ENCODE measurements around the gene FAM227A.

Gene FAM227A

GRCh38 chr22:38612217-38613006, 43.8 kb downstream of the FAM227A start:
- H3K4me3 ChIP-seq (ENCODE audit: low read depth, low read length) = no peak overlapping the region
- no peak for DNase-seq
- TF ChIP-seq, protein P1, sequence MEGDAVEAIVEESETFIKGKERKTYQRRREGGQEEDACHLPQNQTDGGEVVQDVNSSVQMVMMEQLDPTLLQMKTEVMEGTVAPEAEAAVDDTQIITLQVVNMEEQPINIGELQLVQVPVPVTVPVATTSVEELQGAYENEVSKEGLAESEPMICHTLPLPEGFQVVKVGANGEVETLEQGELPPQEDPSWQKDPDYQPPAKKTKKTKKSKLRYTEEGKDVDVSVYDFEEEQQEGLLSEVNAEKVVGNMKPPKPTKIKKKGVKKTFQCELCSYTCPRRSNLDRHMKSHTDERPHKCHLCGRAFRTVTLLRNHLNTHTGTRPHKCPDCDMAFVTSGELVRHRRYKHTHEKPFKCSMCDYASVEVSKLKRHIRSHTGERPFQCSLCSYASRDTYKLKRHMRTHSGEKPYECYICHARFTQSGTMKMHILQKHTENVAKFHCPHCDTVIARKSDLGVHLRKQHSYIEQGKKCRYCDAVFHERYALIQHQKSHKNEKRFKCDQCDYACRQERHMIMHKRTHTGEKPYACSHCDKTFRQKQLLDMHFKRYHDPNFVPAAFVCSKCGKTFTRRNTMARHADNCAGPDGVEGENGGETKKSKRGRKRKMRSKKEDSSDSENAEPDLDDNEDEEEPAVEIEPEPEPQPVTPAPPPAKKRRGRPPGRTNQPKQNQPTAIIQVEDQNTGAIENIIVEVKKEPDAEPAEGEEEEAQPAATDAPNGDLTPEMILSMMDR (IDR thresholded peaks at IDR 0.05; ENCODE audit: low read depth, low read length) = no peak
- no peaks in the 10 kb centered on the region for H3K27me3 ChIP-seq (ENCODE audit: insufficient read depth, low read depth, severe bottlenecking)
- H3K9me3 ChIP-seq (ENCODE audit: severe bottlenecking) = no peaks in the 10 kb centered on the region
- H3K36me3 ChIP-seq = peaks cover 33% of the 10 kb centered on the region
- no peak overlapping the region for H3K27ac ChIP-seq

DNA sequence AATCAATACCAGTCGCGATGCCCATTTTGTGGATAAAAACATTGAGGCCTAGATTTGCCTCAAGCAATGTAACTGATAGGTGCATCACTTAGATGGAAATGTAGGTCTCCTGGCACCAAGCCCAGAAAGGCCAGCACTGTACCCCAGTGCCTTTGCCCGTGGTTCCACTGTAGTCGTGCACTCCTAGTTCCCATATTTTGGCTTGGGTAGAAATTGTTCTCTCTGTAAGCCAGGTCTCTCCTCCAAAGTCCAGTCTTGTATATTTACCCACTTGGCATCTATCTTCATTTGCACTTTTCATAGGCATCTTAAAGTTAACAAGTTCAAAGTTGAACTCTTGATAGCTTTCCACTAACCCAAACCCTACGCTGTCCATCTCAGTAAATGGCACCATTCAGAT, 44.6 kb downstream of the FAM227A start:
- Histone ChIP-seq H3K4me3 (ENCODE audit: low read depth, low read length) (no peak overlapping the region), H3K36me3 (peaks cover 32% of the 10 kb centered on the region), H3K9me3 (ENCODE audit: severe bottlenecking) (no peaks in the 10 kb centered on the region), H3K27ac (no peak overlapping the region), H3K27me3 (ENCODE audit: insufficient read depth, low read depth, severe bottlenecking) (no peaks in the 10 kb centered on the region)
- TF ChIP-seq, protein P1 (IDR thresholded peaks at IDR 0.05; ENCODE audit: low read depth, low read length) = no peak
- no peak for DNase-seq

- no peak overlapping the region for H3K27ac ChIP-seq
- no peak for DNase-seq
- peaks cover 21% of the 10 kb centered on the region for H3K36me3 ChIP-seq
- no peaks in the 10 kb centered on the region for H3K9me3 ChIP-seq (ENCODE audit: severe bottlenecking)
- TF ChIP-seq, protein P1 (IDR thresholded peaks at IDR 0.05; ENCODE audit: low read depth, low read length) = no peak
- H3K27me3 ChIP-seq (ENCODE audit: insufficient read depth, low read depth, severe bottlenecking) = no peaks in the 10 kb centered on the region
- H3K4me3 ChIP-seq (ENCODE audit: low read depth, low read length) = no peak overlapping the region
These were observed 46.0 kb downstream of the FAM227A start for GRCh38 chr22:38610234-38610633.

DNA sequence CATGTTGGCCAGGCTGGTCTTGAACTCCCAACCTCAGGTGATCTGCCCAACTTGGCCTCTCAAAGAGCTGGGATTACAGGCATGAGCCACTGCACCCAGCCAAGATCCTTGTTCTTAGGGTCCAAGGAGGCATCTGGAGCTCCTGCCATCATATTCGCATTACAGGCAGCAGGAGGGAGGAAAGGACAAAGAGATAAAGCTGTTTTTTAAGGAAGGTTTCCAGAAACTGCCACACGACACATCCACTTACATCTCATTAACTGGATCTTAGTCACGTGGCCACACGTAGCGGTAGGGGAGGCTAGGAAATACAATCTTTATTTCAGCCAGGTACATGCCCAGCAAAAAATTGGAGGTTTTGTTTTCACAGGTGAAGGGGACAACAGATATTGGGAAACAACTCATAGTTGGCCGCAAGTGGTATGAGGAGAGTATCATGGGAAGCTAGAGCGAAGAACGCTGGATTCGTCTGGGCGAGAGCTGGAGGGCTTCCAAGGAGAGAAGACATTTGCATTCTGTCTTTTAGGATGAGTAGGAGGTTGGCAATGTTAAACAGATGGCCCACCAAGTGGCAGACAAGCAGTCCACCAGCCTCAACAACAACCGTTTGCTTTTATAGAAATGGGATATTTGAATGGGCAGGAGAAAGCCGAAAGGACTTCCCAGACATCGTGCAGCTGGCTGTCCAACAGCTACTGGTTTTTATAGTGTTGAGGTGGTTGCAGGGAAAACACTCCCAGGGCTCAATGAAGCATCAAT, 47.0 kb downstream of the FAM227A start:
- no peak for DNase-seq
- TF ChIP-seq, protein P1 (IDR thresholded peaks at IDR 0.05; ENCODE audit: low read depth, low read length) = no peak
- Histone ChIP-seq H3K27me3 (ENCODE audit: insufficient read depth, low read depth, severe bottlenecking) (no peaks in the 10 kb centered on the region), H3K27ac (no peak overlapping the region), H3K36me3 (peaks cover 21% of the 10 kb centered on the region), H3K9me3 (ENCODE audit: severe bottlenecking) (no peaks in the 10 kb centered on the region), H3K4me3 (ENCODE audit: low read depth, low read length) (no peak overlapping the region)

DNA sequence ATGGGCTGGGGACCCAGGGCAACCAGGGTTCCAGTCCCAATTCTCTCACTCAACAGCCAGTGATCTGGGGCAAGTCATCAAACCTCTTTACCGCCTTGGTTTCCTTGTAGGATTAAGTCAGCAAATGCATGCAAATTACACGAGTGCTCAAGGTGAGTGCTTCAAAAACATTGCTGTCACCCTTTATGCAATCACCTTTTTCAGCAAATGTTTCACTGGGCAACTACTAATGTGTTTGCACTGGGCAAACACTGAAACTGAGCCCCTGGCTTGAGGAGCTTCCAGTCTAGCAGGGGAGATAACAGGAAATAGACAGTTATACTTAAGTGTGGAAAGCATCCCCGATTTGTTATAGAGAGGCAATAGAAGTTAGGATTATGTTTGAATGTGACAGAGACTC, 48.5 kb downstream of the FAM227A start:
- Histone ChIP-seq H3K9me3 (ENCODE audit: severe bottlenecking) (no peaks in the 10 kb centered on the region), H3K27ac (no peak overlapping the region), H3K27me3 (ENCODE audit: insufficient read depth, low read depth, severe bottlenecking) (no peaks in the 10 kb centered on the region), H3K36me3 (peaks cover 15% of the 10 kb centered on the region), H3K4me3 (ENCODE audit: low read depth, low read length) (no peak overlapping the region)
- no peak for DNase-seq
- TF ChIP-seq, protein P1 (IDR thresholded peaks at IDR 0.05; ENCODE audit: low read depth, low read length) = no peak

All from WERI-Rb-1 (cell line).